ENCODE results near the gene STK38. TPM values are rescaled to one million over a fixed set of nuclear protein-coding genes. Genes with fewer than 3 reads are reported as not detected.

STK38 gene
- total and polyA plus RNA-seq, 2 of the 13 experiments (the other 11 are each of a cell fraction or from before 2014, with no cell fraction given): 10.3 to 20.7 TPM

GRCh38 chr6:36566418-36566905 is 19.2 kb upstream of the STK38 start (continued):
- TF ChIP-seq PHF21A (CRISPR knock-in tag; IDR thresholded peaks at IDR 0.05) (peak; percentile 98), RFX3 (CRISPR knock-in tag; IDR thresholded peaks at IDR 0.05) (no peak), BCL6 (CRISPR knock-in tag; IDR thresholded peaks at IDR 0.05) (peak; percentile 65), CCAR2 (optimal IDR thresholded peaks at IDR 0.05; ENCODE audit: low read depth, low read length) (no peak), KMT2B (CRISPR knock-in tag; IDR thresholded peaks at IDR 0.05) (0 out of 2 replicates have a peak, but pooled peaks have one; percentile 18), MIXL1 (CRISPR knock-in tag; IDR thresholded peaks at IDR 0.05) (peak; percentile 90), ZSCAN31 (CRISPR knock-in tag; IDR thresholded peaks at IDR 0.05; ENCODE audit: low read depth) (peak; percentile 24; the same call in 1 of the 2 replicates), TOPORS (CRISPR knock-in tag; IDR thresholded peaks at IDR 0.05) (peak; percentile 72; the same call in 1 of the 2 replicates), ZKSCAN1 (IDR thresholded peaks at IDR 0.05; ENCODE audit: low read length) (peak; percentile 81), ATF3 (CRISPR knock-in tag; IDR thresholded peaks at IDR 0.05) (peak; percentile 35; the same call in 1 of the 2 replicates), NCOR1 (IDR thresholded peaks at IDR 0.05; ENCODE audit: borderline replicate concordance, low read length) (peak; percentile 95), ZNF775 (CRISPR knock-in tag; IDR thresholded peaks at IDR 0.05; ENCODE audit: borderline replicate concordance) (no peak), ETV5 (CRISPR knock-in tag; IDR thresholded peaks at IDR 0.05; ENCODE audit: borderline replicate concordance) (peak; percentile 63; the same call in 1 of the 2 replicates), SALL2 (CRISPR knock-in tag; IDR thresholded peaks at IDR 0.05) (no peak; the same call in 1 of the 2 replicates), ZSCAN9 (CRISPR knock-in tag; IDR thresholded peaks at IDR 0.05; ENCODE audit: borderline replicate concordance) (peak; percentile 47; the same call in 1 of the 2 replicates), KLF16 (CRISPR knock-in tag; IDR thresholded peaks at IDR 0.05) (no peak; a peak in 1 of 4 replicates), ZNF556 (CRISPR knock-in tag; IDR thresholded peaks at IDR 0.05; ENCODE audit: borderline replicate concordance) (peak; percentile 94), FIP1L1 (IDR thresholded peaks at IDR 0.05; ENCODE audit: borderline replicate concordance, insufficient read depth, low read depth, low read length) (no peak), MYC (CRISPR knock-in tag; IDR thresholded peaks at IDR 0.05; ENCODE audit: borderline replicate concordance) (peak; percentile 96), PITX1 (CRISPR knock-in tag; IDR thresholded peaks at IDR 0.05) (peak; percentile 84), THAP11 (CRISPR knock-in tag; IDR thresholded peaks at IDR 0.05) (peak; percentile 63), ZNF12 (CRISPR knock-in tag; IDR thresholded peaks at IDR 0.05) (no peak), EHMT2 (IDR thresholded peaks at IDR 0.05; ENCODE audit: borderline replicate concordance, low read depth, low read length) (0 out of 2 replicates have a peak, but pooled peaks have one; percentile 29), ZNF598 (CRISPR knock-in tag; IDR thresholded peaks at IDR 0.05; ENCODE audit: borderline replicate concordance) (no peak), MBD4 (IDR thresholded peaks at IDR 0.05; ENCODE audit: borderline replicate concordance, low read length) (no peak), ZNF784 (CRISPR knock-in tag; IDR thresholded peaks at IDR 0.05; ENCODE audit: borderline replicate concordance) (no peak), TCF12 (IDR thresholded peaks at IDR 0.05) (no peak), TCF12 (CRISPR knock-in tag; IDR thresholded peaks at IDR 0.05) (0 out of 2 replicates have a peak, but pooled peaks have one; percentile 43), PATZ1 (CRISPR knock-in tag; IDR thresholded peaks at IDR 0.05) (peak; percentile 72), PCBP2 (optimal IDR thresholded peaks at IDR 0.05; ENCODE audit: low read depth, low read length, poor library complexity, severe bottlenecking) (no peak), PHF20 (CRISPR knock-in tag; IDR thresholded peaks at IDR 0.05) (0 out of 2 replicates have a peak, but pooled peaks have one; percentile 24)
